Coronary artery (tissue), 2 donors: Measurements from ENCODE around the gene PACC1.

ENCODE experiments used
- DNase-seq: peaks from one replicate; pipeline ENCODE4 v3.0.0-alpha.2; 2017; ENCODE audit warnings: low spot score
- H3K27ac ChIP-seq, 2 donors: fragments of 200-600 bp; sonication (generic); one replicate each; pipeline ENCODE4 v1.5.1; 2016 to 2019
- H3K4me3 ChIP-seq: fragments of 200-600 bp; sonication (generic); 2 replicates; pipeline ENCODE4 v1.5.1; 2016; ENCODE audit warnings: mild to moderate bottlenecking, moderate library complexity
- CTCF ChIP-seq: fragments of 200-600 bp; sonication (generic); IDR thresholded peaks from one replicate; pipeline ENCODE4 v1.5.1; 2019; ENCODE audit warnings: antibody characterized with exemption

Gene PACC1

GRCh38 chr1:212430955-212431394, 16.3 kb upstream of the PACC1 start:
- no peak overlapping the region for H3K27ac ChIP-seq

GRCh38 chr1:212430416-212430815, 15.7 kb upstream of the PACC1 start:
- no peak overlapping the region for H3K4me3 ChIP-seq
- no peak overlapping the region for H3K27ac ChIP-seq
- TF ChIP-seq CTCF, result no peak
- DNase-seq, result no peak

More at GRCh38 chr1:212430955-212431394, 16.3 kb upstream of the PACC1 start:
- DNase-seq, result no peak
- no peak overlapping the region for H3K4me3 ChIP-seq
- TF ChIP-seq CTCF, result no peak

DNA sequence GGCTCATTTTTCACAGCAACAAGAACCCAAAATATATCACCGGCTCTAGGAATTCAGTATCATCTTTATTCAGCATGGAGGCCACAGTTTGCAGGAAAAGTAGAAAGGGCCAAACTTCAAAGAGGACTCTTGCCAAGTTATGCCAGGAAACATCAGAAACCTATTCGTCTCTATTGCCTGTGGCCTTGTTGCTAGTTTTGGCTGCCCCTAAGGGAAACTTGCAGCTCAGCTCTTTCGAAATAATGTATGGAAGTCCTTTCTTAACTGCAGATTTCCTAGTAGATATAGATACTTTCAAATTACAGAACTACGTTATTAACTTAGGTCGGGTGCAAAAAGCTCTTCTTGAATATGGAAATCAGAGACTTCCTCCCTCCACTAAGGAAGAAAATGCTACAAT, 13.8 kb upstream of the PACC1 start:
- Histone ChIP-seq H3K27ac (no peak overlapping the region), H3K4me3 (no peak overlapping the region)
- no peak for TF ChIP-seq CTCF
- DNase-seq, result no peak

DNA sequence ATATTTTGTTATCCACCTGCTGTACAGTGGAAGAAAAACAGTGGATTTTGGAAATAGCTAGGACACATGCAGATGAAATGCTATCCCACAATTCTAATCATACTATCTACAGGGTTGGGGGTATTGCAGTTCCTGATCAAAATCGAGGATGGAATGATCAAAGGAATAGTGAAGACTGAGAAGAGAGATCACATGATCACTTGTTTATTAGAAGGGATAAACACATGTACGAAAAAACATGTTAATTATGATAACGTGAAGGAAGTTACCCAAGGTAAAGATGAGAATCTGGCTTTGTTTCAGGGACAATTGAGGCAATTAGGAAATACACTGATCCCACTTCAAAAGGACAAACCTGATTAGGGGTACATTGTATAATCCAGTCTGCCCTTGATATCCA, 9.2 kb upstream of the PACC1 start:
- DNase-seq, result no peak
- no peak for TF ChIP-seq CTCF
- H3K27ac ChIP-seq, result no peak overlapping the region
- H3K4me3 ChIP-seq, result no peak overlapping the region

DNA sequence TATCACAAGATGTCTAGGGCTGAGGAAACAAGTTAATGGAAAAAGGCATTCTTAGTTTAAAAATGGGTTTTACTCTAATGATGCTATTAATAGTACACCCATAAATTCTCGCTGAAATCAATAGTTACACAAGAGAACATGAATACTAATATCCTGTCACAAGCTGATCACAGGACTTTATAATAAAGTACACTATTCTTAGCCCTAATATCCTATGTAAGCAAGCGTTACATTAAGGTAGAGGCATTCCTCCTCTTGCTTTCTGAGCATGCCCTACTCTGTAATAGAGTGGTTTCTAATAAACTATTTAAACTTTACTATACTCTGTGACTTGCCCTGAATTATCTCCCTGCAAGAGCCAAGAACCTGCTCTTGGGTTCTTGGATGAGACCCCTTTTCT, 6.5 kb upstream of the PACC1 start:
- no peak overlapping the region for H3K27ac ChIP-seq
- H3K4me3 ChIP-seq, result no peak overlapping the region
- no peak for TF ChIP-seq CTCF
- DNase-seq, result no peak

- Histone ChIP-seq H3K27ac (peak overlapping the region in 1 of 2 donors; percentile 36), H3K4me3 (peak overlapping the region; percentile 88)
- no peak for DNase-seq
- no peak for TF ChIP-seq CTCF
Observed at GRCh38 chr1:212415107-212415841, 588 bp upstream of the PACC1 start.

DNA sequence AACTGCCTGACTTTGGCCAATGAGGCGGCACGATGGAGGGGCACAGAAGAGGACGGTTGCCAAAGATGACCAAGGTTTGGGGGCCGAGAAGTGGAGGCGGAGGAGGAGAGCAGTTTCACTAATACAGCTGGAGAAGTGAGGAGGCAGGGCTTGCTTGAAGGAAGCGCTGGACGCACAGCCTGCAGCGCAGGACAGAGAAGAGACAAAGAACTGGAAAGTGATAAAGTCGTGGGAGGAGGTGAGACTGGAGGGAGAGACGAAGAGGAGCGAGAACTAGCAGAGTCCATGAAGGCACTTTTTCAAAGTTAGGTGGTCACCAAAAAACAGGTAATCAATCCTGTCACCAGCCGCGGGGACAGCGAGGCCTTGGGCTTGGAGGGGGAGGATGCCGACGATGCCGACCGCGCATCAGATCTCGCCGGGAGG, 771 bp downstream of the PACC1 start:
- no peak overlapping the region for H3K27ac ChIP-seq
- peak overlapping the region; percentile 88 for H3K4me3 ChIP-seq
- DNase-seq, result no peak
- no peak for TF ChIP-seq CTCF
